GM23338 (cell line): ENCODE results near the gene THSD1. TPM values are rescaled to one million over a fixed set of nuclear protein-coding genes. Genes with fewer than 3 reads are reported as not detected.

Source experiments
- ATAC-seq: fragments of 200-7000 bp; cut with Tn5 transposase; 3 replicates; pipeline ENCODE4 v1.9.1; 2020
- DNase-seq: peaks from one replicate; pipeline ENCODE4 v3.0.0-alpha.2; 2015; ENCODE audit warnings: low spot score
- H2AFZ ChIP-seq: fragments of 200-600 bp; sonication (generic); 2 replicates; pipeline ENCODE4 v1.8.0; 2016; ENCODE audit warnings: antibody characterized with exemption, mild to moderate bottlenecking, moderate library complexity
- H3F3A ChIP-seq: fragments of 200-600 bp; sonication (generic); replicated peaks from 2 replicates; pipeline ENCODE4 v1.8.0; 2017; ENCODE audit warnings: antibody characterized with exemption, mixed run types, low read depth
- H3K27ac ChIP-seq: fragments of 200-600 bp; sonication (generic); 2 replicates; pipeline ENCODE4 v1.6.1; 2016; ENCODE audit warnings: low read depth
- H3K27me3 ChIP-seq: fragments of 200-600 bp; sonication (generic); 2 replicates; pipeline ENCODE4 v1.8.0; 2016; ENCODE audit warnings: mild to moderate bottlenecking, mixed run types, moderate library complexity; ENCODE audit not compliant: insufficient read depth
- H3K36me3 ChIP-seq: fragments of 200-600 bp; sonication (generic); 2 replicates; pipeline ENCODE4 v1.8.0; 2016; ENCODE audit warnings: mild to moderate bottlenecking; ENCODE audit not compliant: insufficient read depth
- H3K4me1 ChIP-seq: fragments of 200-600 bp; sonication (generic); 2 replicates; pipeline ENCODE4 v1.8.0; 2016; ENCODE audit warnings: mild to moderate bottlenecking, moderate library complexity; ENCODE audit not compliant: insufficient read depth
- H3K4me2 ChIP-seq: fragments of 200-600 bp; sonication (generic); 2 replicates; pipeline ENCODE4 v1.7.1; 2017; ENCODE audit warnings: mixed run types
- H3K4me3 ChIP-seq: fragments of 200-600 bp; sonication (generic); 2 replicates; pipeline ENCODE4 v1.6.1; 2016; ENCODE audit warnings: mixed run types
- H3K79me2 ChIP-seq: fragments of 200-600 bp; sonication (generic); replicated peaks from 2 replicates; pipeline ENCODE4 v1.8.0; 2017; ENCODE audit warnings: mild to moderate bottlenecking; ENCODE audit not compliant: insufficient read depth
- H3K9me2 ChIP-seq: fragments of 200-600 bp; sonication (generic); 2 replicates; pipeline ENCODE4 v1.8.0; 2017; ENCODE audit not compliant: insufficient read depth
- H4K20me1 ChIP-seq: fragments of 200-600 bp; sonication (generic); replicated peaks from 2 replicates; pipeline ENCODE4 v1.8.0; 2017; ENCODE audit warnings: mild to moderate bottlenecking; ENCODE audit not compliant: insufficient read depth
- H3K27ac Mint-ChIP-seq: 2 replicates; pipeline ENCODE4 v1.8.0; 2020; ENCODE audit warnings: inconsistent platforms, mild to moderate bottlenecking, moderate library complexity, mixed read lengths
- H3K27me3 Mint-ChIP-seq: 3 replicates; pipeline ENCODE4 v1.8.0; 2022; ENCODE audit warnings: low read depth, mild to moderate bottlenecking, moderate library complexity, mixed read lengths, inconsistent platforms; ENCODE audit not compliant: insufficient read depth, poor library complexity
- H3K36me3 Mint-ChIP-seq: 3 replicates; pipeline ENCODE4 v1.8.0; 2021; ENCODE audit warnings: low read depth, mild to moderate bottlenecking, inconsistent platforms, moderate library complexity, mixed read lengths
- H3K4me1 Mint-ChIP-seq: 3 replicates; pipeline ENCODE4 v1.8.0; 2020; ENCODE audit warnings: mild to moderate bottlenecking, inconsistent platforms, mixed read lengths
- H3K4me3 Mint-ChIP-seq: 3 replicates; pipeline ENCODE4 v1.8.0; 2021; ENCODE audit warnings: moderate library complexity, mild to moderate bottlenecking, inconsistent platforms, mixed read lengths
- H3K9me3 Mint-ChIP-seq: 3 replicates; pipeline ENCODE4 v1.8.0; 2020; ENCODE audit warnings: moderate library complexity, mild to moderate bottlenecking, inconsistent platforms, mixed read lengths
- CREB1 ChIP-seq: fragments of 250-450 bp; sonication (Bioruptor Pico); IDR thresholded peaks from 2 replicates; pipeline ENCODE4 v1.5.0; 2020; ENCODE audit warnings: low read depth, mild to moderate bottlenecking, moderate library complexity
- EZH2 ChIP-seq: fragments of 200-600 bp; sonication (generic); IDR thresholded peaks from one replicate; pipeline ENCODE4 v1.8.0; 2017; ENCODE audit warnings: antibody characterized with exemption, mild to moderate bottlenecking, low read depth; ENCODE audit not compliant: unreplicated experiment
- JUNB ChIP-seq: IDR thresholded peaks from one replicate; pipeline ENCODE4 v1.6.1; 2016; ENCODE audit warnings: antibody characterized with exemption; ENCODE audit not compliant: unreplicated experiment
- NANOG ChIP-seq: IDR thresholded peaks from 2 replicates; pipeline ENCODE4 v1.6.1; 2016; ENCODE audit warnings: antibody characterized with exemption, borderline replicate concordance
- POLR2AphosphoS5 ChIP-seq: IDR thresholded peaks from 2 replicates; pipeline ENCODE4 v1.6.1; 2016; ENCODE audit warnings: antibody characterized with exemption, low read depth
- REST ChIP-seq: IDR thresholded peaks from one replicate; pipeline ENCODE4 v1.6.1; 2018; ENCODE audit warnings: antibody characterized with exemption; ENCODE audit not compliant: unreplicated experiment
- STAT1 ChIP-seq: IDR thresholded peaks from one replicate; pipeline ENCODE4 v1.6.1; 2016; ENCODE audit warnings: antibody characterized with exemption; ENCODE audit not compliant: unreplicated experiment
- ZNF114 ChIP-seq: fragments of 250-450 bp; sonication (Bioruptor Pico); IDR thresholded peaks from 2 replicates; pipeline ENCODE4 v1.5.0; 2020; ENCODE audit warnings: mild to moderate bottlenecking, moderate library complexity
- ZNF331 ChIP-seq: fragments of 250-450 bp; sonication (Bioruptor Pico); IDR thresholded peaks from 2 replicates; pipeline ENCODE4 v1.5.0; 2020; ENCODE audit warnings: low read depth, mild to moderate bottlenecking, moderate library complexity
- polyA plus RNA-seq: library from polyadenylated mRNA; unstranded; fragments of >200 nt; fragmentation: Nextera tagmentation; extraction: Ambion mirVana; gene quantifications from 2 replicates; pipeline ENCODE4 v1.2.1, GENCODE V29; 2016
- total RNA-seq: library from RNA; depleted of rRNA; stranded (reverse); fragments of >200 nt; shearing (Covaris generic); gene quantifications from 2 replicates; pipeline ENCODE4 v1.2.3, GENCODE V29; 2014
- TF ChIP-seq, protein P1 (sequence below): fragments of 250-450 bp; sonication (Bioruptor Pico); IDR thresholded peaks from 2 replicates; pipeline ENCODE4 v1.5.0; 2020; ENCODE audit warnings: mild to moderate bottlenecking, moderate library complexity
- TF ChIP-seq, protein P2 (sequence below): IDR thresholded peaks from 2 replicates; pipeline ENCODE4 v1.6.1; 2016; ENCODE audit warnings: antibody characterized with exemption

Gene THSD1
- total and polyA plus RNA-seq, 2 experiments from 2014 or later, result 0.69 TPM; not detected in 1

- no peaks in the 10 kb centered on the region for H3K9me3 Mint-ChIP-seq
- peaks cover 38% of the 10 kb centered on the region for H3K36me3 Mint-ChIP-seq
- TF ChIP-seq STAT1, result no peak
- TF ChIP-seq ZNF114 (CRISPR knock-in tag), result no peak
- TF ChIP-seq NANOG, result no peak
- TF ChIP-seq, protein P1, sequence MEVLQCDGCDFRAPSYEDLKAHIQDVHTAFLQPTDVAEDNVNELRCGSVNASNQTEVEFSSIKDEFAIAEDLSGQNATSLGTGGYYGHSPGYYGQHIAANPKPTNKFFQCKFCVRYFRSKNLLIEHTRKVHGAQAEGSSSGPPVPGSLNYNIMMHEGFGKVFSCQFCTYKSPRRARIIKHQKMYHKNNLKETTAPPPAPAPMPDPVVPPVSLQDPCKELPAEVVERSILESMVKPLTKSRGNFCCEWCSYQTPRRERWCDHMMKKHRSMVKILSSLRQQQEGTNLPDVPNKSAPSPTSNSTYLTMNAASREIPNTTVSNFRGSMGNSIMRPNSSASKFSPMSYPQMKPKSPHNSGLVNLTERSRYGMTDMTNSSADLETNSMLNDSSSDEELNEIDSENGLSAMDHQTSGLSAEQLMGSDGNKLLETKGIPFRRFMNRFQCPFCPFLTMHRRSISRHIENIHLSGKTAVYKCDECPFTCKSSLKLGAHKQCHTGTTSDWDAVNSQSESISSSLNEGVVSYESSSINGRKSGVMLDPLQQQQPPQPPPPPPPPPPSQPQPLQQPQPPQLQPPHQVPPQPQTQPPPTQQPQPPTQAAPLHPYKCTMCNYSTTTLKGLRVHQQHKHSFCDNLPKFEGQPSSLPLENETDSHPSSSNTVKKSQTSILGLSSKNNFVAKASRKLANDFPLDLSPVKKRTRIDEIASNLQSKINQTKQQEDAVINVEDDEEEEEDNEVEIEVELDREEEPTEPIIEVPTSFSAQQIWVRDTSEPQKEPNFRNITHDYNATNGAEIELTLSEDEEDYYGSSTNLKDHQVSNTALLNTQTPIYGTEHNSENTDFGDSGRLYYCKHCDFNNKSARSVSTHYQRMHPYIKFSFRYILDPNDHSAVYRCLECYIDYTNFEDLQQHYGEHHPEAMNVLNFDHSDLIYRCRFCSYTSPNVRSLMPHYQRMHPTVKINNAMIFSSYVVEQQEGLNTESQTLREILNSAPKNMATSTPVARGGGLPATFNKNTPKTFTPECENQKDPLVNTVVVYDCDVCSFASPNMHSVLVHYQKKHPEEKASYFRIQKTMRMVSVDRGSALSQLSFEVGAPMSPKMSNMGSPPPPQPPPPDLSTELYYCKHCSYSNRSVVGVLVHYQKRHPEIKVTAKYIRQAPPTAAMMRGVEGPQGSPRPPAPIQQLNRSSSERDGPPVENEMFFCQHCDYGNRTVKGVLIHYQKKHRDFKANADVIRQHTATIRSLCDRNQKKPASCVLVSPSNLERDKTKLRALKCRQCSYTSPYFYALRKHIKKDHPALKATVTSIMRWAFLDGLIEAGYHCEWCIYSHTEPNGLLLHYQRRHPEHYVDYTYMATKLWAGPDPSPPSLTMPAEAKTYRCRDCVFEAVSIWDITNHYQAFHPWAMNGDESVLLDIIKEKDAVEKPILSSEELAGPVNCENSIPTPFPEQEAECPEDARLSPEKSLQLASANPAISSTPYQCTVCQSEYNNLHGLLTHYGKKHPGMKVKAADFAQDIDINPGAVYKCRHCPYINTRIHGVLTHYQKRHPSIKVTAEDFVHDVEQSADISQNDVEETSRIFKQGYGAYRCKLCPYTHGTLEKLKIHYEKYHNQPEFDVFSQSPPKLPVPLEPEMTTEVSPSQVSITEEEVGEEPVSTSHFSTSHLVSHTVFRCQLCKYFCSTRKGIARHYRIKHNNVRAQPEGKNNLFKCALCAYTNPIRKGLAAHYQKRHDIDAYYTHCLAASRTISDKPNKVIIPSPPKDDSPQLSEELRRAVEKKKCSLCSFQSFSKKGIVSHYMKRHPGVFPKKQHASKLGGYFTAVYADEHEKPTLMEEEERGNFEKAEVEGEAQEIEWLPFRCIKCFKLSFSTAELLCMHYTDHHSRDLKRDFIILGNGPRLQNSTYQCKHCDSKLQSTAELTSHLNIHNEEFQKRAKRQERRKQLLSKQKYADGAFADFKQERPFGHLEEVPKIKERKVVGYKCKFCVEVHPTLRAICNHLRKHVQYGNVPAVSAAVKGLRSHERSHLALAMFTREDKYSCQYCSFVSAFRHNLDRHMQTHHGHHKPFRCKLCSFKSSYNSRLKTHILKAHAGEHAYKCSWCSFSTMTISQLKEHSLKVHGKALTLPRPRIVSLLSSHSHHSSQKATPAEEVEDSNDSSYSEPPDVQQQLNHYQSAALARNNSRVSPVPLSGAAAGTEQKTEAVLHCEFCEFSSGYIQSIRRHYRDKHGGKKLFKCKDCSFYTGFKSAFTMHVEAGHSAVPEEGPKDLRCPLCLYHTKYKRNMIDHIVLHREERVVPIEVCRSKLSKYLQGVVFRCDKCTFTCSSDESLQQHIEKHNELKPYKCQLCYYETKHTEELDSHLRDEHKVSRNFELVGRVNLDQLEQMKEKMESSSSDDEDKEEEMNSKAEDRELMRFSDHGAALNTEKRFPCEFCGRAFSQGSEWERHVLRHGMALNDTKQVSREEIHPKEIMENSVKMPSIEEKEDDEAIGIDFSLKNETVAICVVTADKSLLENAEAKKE (CRISPR knock-in tag), result no peak
- TF ChIP-seq JUNB, result no peak
- TF ChIP-seq, protein P2, sequence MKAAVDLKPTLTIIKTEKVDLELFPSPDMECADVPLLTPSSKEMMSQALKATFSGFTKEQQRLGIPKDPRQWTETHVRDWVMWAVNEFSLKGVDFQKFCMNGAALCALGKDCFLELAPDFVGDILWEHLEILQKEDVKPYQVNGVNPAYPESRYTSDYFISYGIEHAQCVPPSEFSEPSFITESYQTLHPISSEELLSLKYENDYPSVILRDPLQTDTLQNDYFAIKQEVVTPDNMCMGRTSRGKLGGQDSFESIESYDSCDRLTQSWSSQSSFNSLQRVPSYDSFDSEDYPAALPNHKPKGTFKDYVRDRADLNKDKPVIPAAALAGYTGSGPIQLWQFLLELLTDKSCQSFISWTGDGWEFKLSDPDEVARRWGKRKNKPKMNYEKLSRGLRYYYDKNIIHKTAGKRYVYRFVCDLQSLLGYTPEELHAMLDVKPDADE, result no peak
- no peak for TF ChIP-seq EZH2
- TF ChIP-seq CREB1 (CRISPR knock-in tag), result no peak
- TF ChIP-seq ZNF331 (CRISPR knock-in tag), result no peak
- no peak for TF ChIP-seq POLR2AphosphoS5
- TF ChIP-seq REST, result no peak
- Histone ChIP-seq H3F3A (no peaks in the 10 kb centered on the region), H3K36me3 (peaks cover 17% of the 10 kb centered on the region; the same call in 1 of the 2 replicates), H3K4me1 (no peaks in the 10 kb centered on the region), H3K4me3 (no peak overlapping the region), H4K20me1 (no peaks in the 10 kb centered on the region), H3K4me2 (no peak overlapping the region), H3K27ac (no peak overlapping the region), H3K79me2 (no peaks in the 10 kb centered on the region), H3K9me2 (no peaks in the 10 kb centered on the region), H2AFZ (no peak overlapping the region), H3K27me3 (no peaks in the 10 kb centered on the region)
- no peak overlapping the region for H3K4me3 Mint-ChIP-seq
- ATAC-seq, result no peak
- no peaks in the 10 kb centered on the region for H3K27me3 Mint-ChIP-seq
- no peak for DNase-seq
- H3K4me1 Mint-ChIP-seq, result no peaks in the 10 kb centered on the region
- no peak overlapping the region for H3K27ac Mint-ChIP-seq
Observed at GRCh38 chr13:52421216-52421615, 15.2 kb upstream of the THSD1 start.
